ENCODE results near the gene AFAP1. TPM values are rescaled to one million over a fixed set of nuclear protein-coding genes. Genes with fewer than 3 reads are reported as not detected.

AFAP1 gene
- total and polyA plus RNA-seq, 8 donors, result 3.2 to 15.9 (median 6.3) TPM

- intact Hi-C loops (cut with DNase I), result no loop called here
- no peak for FAIRE-seq
- Histone ChIP-seq H3K4me3 (no peak overlapping the region), H3K4me1 (no peaks in the 10 kb centered on the region), H3K27me3 (no peaks in the 10 kb centered on the region), H3K27ac (peak overlapping the region in 2 of 4 donors; percentile 46 to 57), H3K9me3 (no peaks in the 10 kb centered on the region), H3K36me3 (no peaks in the 10 kb centered on the region)
- ATAC-seq, result no peak
- TF ChIP-seq CTCF (IDR thresholded peaks at IDR 0.05), result no peak
- WGBS, 2 donors, result 85 to 92% methylated on average over 7 of the region's 7 CpGs
- peak in 1 of 6 donors; percentile 15 for DNase-seq
Observed at GRCh38 chr4:7928711-7929110, 10.9 kb downstream of the AFAP1 start.

GRCh38 chr4:7926822-7927221, 12.8 kb downstream of the AFAP1 start:
- no peak for TF ChIP-seq CTCF (IDR thresholded peaks at IDR 0.05)
- no peak for FAIRE-seq
- Histone ChIP-seq H3K4me1 (no peaks in the 10 kb centered on the region), H3K27ac (no peak overlapping the region), H3K4me3 (no peak overlapping the region), H3K36me3 (no peaks in the 10 kb centered on the region), H3K27me3 (no peaks in the 10 kb centered on the region), H3K9me3 (no peaks in the 10 kb centered on the region)
- no peak for ATAC-seq
- WGBS, 2 donors, result 88 to 91% methylated on average over 7 of the region's 7 CpGs
- DNase-seq, result peak in 1 of 6 donors; percentile 14
- intact Hi-C loops (cut with DNase I), result no loop called here

- intact Hi-C loops (cut with DNase I), result no loop called here
- no peak for FAIRE-seq
- Histone ChIP-seq H3K4me1 (no peaks in the 10 kb centered on the region), H3K4me3 (no peak overlapping the region), H3K9me3 (no peaks in the 10 kb centered on the region), H3K36me3 (no peaks in the 10 kb centered on the region), H3K27ac (no peak overlapping the region), H3K27me3 (no peaks in the 10 kb centered on the region)
- TF ChIP-seq CTCF (IDR thresholded peaks at IDR 0.05), result no peak
- DNase-seq, result no peak
- ATAC-seq, result no peak
- 79 to 95% methylated on average over 4 of the region's 4 CpGs for WGBS, 2 donors
Observed at GRCh38 chr4:7924570-7924969, 15.1 kb downstream of the AFAP1 start.

GRCh38 chr4:7924163-7924562, 15.5 kb downstream of the AFAP1 start:
- TF ChIP-seq CTCF (IDR thresholded peaks at IDR 0.05), result no peak
- ATAC-seq (peak in 1 of 4 donors; percentile 28), DNase-seq (no peak), FAIRE-seq (no peak)
- no peaks in the 10 kb centered on the region for H3K36me3 ChIP-seq
- no peak overlapping the region for H3K27ac ChIP-seq
- H3K4me1 ChIP-seq, result no peaks in the 10 kb centered on the region
- no peaks in the 10 kb centered on the region for H3K9me3 ChIP-seq
- H3K4me3 ChIP-seq, result no peak overlapping the region
- WGBS, 2 donors, result 56 to 59% methylated on average over 7 of the region's 7 CpGs
- no peaks in the 10 kb centered on the region for H3K27me3 ChIP-seq
- intact Hi-C loops (cut with DNase I), result no loop called here

- ATAC-seq, result no peak
- H3K4me1 ChIP-seq, result no peaks in the 10 kb centered on the region
- WGBS, 2 donors, result 85 to 94% methylated on average over 7 of the region's 7 CpGs
- H3K27ac ChIP-seq, result no peak overlapping the region
- FAIRE-seq, result no peak
- no peaks in the 10 kb centered on the region for H3K36me3 ChIP-seq
- no peak for TF ChIP-seq CTCF (IDR thresholded peaks at IDR 0.05)
- H3K9me3 ChIP-seq, result no peaks in the 10 kb centered on the region
- intact Hi-C loops (cut with DNase I), result no loop called here
- no peaks in the 10 kb centered on the region for H3K27me3 ChIP-seq
- DNase-seq, result no peak
- no peak overlapping the region for H3K4me3 ChIP-seq
Observed at GRCh38 chr4:7922466-7922865, 17.2 kb downstream of the AFAP1 start.
